ENCODE data around the gene XAF1.
"Not testable (repeated sequence)": the region's sequence is repeated elsewhere in the genome, so short reads cannot be mapped to it uniquely, and the experiment has no call there.

XAF1 gene, protein sequence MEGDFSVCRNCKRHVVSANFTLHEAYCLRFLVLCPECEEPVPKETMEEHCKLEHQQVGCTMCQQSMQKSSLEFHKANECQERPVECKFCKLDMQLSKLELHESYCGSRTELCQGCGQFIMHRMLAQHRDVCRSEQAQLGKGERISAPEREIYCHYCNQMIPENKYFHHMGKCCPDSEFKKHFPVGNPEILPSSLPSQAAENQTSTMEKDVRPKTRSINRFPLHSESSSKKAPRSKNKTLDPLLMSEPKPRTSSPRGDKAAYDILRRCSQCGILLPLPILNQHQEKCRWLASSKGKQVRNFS

GRCh38 chr17:6755731-6756184 lies at the start of gene XAF1:
XAF1 (plus strand) TSS chr17:6756046; CDS start chr17:6756079, 33 bp downstream.
- in situ Hi-C loops (cut with HindIII; ENCODE audit: low sequenced_read_pairs) = no loop called here

GRCh38 chr17:6706499-6706898 lies 49.3 kb upstream of the XAF1 start:
- in situ Hi-C loops (cut with HindIII; ENCODE audit: low sequenced_read_pairs) = no loop called here

DNA sequence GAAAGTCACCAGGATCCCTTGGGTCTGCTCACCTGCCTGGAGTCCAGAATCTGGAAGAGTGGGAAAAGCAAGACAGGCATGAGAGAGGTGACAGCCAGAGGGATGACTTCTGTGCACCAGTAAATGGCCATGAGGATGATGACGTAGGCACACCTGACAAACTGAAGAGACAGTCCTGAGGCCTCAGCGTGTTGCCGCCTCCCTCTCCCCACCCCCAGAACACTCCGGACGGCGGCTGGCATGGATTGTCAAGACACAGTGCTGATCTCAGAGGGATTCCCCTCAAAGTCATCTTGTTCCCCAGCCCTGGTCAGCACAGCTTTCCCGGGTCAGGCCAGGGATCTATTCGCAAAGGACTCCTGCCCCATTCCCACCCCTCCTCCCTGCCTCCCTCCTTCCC lies 48.9 kb upstream of the XAF1 start:
- in situ Hi-C loops (cut with HindIII; ENCODE audit: low sequenced_read_pairs) = no loop called here

DNA sequence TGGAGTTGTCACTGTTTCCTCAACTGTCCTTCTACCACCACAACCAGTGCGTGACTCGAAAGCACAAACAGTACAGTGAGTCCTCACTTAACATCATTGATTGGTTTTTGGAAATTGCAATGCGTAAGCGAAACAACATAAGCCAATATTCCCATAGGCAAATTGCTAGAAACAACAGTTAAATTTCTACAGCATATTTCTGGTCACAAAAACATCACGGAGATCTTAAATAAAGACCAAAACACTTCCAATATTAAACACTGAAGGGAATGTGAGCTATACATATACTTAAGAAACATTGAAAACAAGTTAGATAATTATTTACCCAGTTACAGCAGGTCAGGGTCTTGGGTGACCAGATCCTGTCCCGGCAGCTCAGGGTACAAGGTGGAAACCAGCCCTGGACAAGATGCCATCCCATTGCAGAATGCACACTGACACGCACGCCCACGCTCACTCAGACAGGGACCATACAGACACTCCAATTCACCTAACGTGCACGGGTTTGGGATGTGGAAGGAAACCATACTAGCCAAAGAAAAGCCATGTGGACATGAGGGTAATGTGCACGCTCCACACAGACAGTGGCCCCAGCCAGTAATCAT lies 47.4 kb upstream of the XAF1 start:
- in situ Hi-C loops (cut with HindIII; ENCODE audit: low sequenced_read_pairs) = no loop called here

DNA sequence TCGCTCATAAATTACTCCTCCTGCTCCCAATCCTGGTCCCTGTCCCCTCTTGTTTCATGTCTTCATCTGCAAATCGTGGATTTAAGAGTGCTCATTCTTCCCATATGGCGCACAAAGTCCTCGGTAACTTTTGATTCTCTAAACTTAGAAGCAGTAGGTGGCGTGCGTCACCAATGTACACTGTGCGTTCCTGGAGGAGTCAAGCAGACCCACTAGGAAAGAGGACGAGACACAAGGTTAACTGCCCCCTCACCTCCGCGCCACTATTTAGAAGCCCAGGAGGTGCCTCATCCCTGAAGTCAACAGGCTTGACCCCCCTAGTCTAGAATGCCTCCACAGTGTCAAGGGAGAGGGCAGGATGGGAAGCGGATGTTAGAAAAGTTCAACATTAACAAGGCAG lies 45.5 kb upstream of the XAF1 start:
- in situ Hi-C loops (cut with HindIII; ENCODE audit: low sequenced_read_pairs) = loop anchor here (10.0 kb wide), 1 partner anchor 46 kb away; no protein-coding TSS in a partner anchor

DNA sequence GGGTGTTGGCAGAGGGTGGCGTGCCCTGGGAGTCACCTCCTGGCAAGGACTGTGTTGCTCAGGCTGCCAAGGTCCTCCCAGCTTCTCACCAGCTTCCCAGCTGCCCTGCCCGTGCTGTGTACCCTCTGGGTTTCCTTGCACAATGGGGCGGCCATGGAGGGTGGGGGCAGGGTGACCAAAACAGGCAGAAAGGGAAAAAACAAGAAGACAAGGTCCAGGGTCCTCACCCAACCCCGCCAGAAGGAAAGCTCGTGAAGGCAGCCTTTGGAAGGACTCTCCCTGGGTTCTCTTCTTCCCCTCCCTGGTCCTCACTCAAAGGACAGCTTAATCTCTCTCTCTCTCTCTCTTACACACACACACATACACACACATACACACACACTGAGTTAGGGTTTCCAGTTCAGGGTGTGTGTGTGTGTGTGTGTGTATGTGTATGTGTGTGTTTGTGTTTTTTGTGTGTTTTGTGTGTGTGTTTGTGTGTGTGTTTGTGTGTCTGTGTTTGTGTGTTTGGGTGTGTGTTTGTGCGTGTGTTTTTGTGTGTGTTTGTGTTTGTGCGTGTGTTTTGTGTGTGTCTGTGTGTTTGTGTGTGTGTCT lies 44.7 kb upstream of the XAF1 start:
- in situ Hi-C loops (cut with HindIII; ENCODE audit: low sequenced_read_pairs) = loop anchor here (10.0 kb wide), 1 partner anchor 46 kb away; no protein-coding TSS in a partner anchor

DNA sequence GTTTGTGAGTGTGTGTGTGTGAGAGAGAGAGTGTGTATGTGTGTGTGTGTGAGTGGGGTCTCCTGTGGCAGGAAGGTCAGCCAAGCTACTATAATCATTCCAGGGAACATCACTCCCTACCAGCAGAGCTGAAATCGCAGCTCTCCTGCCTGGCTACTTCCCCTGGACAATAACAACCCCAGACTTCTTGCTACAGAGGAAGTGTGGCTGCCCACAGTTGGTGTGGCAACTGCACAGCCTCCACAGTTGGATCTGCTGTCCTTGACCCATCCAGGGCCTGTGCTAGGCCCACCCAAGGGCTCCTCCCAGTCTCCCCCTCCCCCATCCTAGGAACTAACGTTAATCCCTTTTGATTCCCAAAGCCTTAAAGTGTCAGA lies 44.2 kb upstream of the XAF1 start:
- in situ Hi-C loops (cut with HindIII; ENCODE audit: low sequenced_read_pairs) = loop anchor here (10.0 kb wide), 1 partner anchor 47 kb away; no protein-coding TSS in a partner anchor

DNA sequence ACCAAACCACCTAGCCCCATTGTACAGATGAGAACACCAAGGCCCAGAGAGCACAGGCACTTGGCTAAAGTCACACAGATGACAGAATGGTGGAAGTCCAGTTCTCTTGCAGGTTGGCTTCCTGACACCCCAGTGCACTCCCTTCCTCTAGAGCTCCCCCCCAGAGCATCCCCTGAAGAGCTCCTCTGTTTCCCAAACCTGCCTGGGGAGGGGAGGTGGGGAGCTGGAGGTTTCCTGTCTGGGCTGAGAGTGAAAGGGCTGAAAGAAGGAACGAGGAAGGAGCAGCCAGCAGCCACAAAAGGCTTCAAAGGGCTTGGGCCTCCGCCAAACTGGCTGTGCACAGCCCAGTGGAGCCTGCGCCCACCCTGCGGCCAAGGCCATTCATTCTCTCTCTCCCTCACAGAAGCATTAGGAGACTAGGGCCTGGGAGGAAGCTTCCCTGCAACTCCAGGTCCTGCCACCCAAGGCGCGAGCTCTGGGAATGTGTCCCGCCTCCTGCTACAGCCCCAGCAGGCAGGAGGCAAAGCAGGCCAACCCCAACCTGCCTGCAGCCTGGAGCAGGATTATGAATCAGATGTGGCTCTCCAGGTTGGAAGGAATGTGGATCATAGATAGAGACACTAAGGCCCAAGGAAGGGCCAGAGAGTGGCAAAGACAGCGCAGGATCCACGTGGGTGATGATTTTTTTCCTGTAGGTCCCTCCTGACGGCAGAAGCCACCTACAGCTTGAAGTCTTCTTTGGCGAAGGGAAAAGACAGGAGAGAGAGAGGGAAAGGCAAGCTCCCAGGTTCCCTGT lies 43.6 kb upstream of the XAF1 start:
- in situ Hi-C loops (cut with HindIII; ENCODE audit: low sequenced_read_pairs) = loop anchor here (10.0 kb wide), 1 partner anchor 47 kb away; no protein-coding TSS in a partner anchor

- in situ Hi-C loops (cut with HindIII; ENCODE audit: low sequenced_read_pairs) = loop anchor here (10.0 kb wide), 1 partner anchor 48 kb away; no protein-coding TSS in a partner anchor
These were observed 43.1 kb upstream of the XAF1 start for GRCh38 chr17:6712854-6713129.

- in situ Hi-C loops (cut with HindIII; ENCODE audit: low sequenced_read_pairs) = loop anchor here (10.0 kb wide), 1 partner anchor 49 kb away; no protein-coding TSS in a partner anchor
These were observed 42.5 kb upstream of the XAF1 start, which contains the start of gene SLC13A5 for GRCh38 chr17:6713130-6713917. SLC13A5 (minus strand) TSS chr17:6713369; CDS start chr17:6713333, 36 bp downstream.

DNA sequence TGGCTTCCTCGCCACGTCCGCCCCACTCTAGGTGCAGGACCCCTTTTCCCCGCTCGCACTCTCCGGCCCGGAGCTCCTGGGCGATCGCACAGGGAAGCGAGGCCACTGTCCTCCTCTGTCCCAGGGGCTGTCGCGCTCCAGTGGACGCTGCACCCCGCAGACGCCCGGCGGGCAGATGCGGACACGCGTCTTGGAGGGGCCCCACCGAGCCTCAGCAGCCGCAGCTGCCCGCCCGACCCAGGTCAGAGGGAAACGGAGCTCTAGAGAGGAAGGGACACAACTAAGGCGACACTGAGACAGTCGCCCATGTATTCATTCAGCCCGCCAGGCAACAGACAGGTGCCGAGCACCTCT lies 42.0 kb upstream of the XAF1 start:
- in situ Hi-C loops (cut with HindIII; ENCODE audit: low sequenced_read_pairs) = loop anchor here (10.0 kb wide), 1 partner anchor 49 kb away; no protein-coding TSS in a partner anchor

DNA sequence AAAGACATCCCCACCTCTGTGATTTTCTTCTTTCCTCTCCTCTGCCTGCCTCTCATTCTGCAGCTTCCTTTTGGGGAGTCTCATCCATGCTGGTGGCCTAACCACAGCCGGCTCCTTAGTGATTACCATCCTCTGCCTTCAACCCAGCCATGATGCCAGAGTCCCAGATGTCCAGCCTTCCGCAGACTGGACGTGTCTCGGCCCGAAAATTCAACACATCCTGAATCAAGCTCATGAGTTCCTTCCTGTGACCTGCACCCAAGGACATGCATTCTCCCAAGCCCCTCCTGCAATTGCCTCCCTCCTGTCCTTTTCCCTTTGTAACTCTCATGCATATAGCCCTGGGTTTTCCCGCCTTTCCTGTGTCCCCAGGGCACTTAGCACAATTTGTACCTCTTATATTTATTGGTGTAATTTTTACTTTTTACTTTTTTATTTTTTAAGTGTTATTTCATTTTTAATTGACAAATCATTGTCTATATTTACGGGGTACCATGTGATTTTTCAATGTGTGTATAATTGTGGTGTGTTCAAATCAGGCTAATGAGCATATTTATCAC lies 41.5 kb upstream of the XAF1 start:
- in situ Hi-C loops (cut with HindIII; ENCODE audit: low sequenced_read_pairs) = loop anchor here (10.0 kb wide), 1 partner anchor 50 kb away; no protein-coding TSS in a partner anchor

DNA sequence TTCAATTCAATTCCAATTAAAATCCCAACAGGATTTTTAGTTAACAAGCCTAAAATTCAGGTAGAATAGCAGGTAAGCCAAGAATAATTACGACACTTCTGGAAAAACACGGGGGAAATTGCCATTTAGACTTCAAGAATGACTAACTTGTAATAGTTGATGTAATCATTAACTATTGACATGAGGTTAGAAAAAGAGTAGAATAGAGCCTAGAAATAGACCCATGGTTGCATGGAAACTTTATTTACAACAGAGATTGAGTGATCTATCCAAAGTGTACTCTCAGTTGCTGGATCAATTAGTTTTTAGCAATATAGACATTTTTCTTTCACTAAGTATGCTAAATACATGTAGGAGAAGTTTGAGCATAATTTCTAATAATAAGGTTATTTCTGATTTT lies 39.1 kb upstream of the XAF1 start:
- in situ Hi-C loops (cut with HindIII; ENCODE audit: low sequenced_read_pairs) = loop anchor here (10.0 kb wide), 1 partner anchor 52 kb away; no protein-coding TSS in a partner anchor

DNA sequence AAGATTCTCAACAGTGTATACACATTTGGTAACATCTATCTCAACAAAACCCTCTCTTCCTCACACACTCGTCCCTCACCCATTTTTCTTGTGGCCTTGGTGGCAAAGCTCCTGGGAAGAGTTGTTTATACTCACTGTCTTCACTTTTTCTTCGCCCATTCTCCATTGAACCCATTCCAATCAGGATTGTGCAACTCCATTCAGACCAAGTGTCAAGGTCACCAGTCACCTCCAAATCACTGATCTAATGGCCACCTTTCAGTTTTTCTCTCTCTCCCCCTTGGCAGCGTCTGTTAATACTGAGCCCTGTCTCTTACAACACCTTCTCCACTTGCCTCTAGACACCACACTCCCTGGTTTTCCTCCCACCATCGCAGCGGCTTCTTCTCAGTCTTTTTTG lies 34.1 kb upstream of the XAF1 start:
- in situ Hi-C loops (cut with HindIII; ENCODE audit: low sequenced_read_pairs) = no loop called here

DNA sequence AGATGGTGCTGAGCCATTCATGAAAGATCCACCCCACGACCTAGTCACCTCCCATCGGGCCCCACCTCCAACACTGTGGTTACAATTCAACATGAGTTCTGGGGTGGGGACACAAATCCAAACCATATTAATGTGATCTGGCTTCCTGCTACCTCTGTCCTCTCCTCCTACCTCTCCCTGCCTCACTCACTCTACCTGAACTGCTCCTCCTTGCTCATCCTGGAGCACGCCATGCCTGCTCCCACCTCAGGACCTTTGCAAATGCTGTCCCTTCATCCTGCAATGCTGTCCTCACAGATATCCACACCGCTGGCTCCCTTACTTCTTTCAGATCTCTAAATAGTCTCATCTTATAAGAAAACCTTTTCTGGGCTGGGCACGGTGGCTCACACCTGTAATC lies 31.8 kb upstream of the XAF1 start:
- in situ Hi-C loops (cut with HindIII; ENCODE audit: low sequenced_read_pairs) = no loop called here

DNA sequence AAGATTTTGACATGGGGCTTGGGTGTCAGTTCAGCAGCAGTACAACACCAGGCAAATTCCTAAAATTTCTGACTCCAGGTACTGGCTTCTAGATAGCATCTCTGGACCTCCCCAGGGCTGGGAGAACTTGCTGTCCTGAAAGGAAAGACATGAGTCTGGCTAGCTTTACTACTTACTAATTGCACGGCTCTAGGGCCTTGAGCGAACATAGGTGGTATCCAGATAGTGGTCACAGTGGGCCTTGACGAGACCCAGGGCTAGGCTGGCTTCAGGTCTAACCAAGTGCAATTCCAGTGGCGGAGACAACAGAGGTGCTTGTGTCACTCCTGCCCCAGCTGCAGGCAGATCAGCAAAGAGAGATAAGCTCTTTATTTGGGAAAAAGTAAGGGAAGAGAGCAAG lies 26.3 kb upstream of the XAF1 start:
- in situ Hi-C loops (cut with HindIII; ENCODE audit: low sequenced_read_pairs) = no loop called here

GRCh38 chr17:6746665-6747064 lies 9.2 kb upstream of the XAF1 start:
- in situ Hi-C loops (cut with HindIII; ENCODE audit: low sequenced_read_pairs) = not testable (repeated sequence)

- in situ Hi-C loops (cut with HindIII; ENCODE audit: low sequenced_read_pairs) = no loop called here
These were observed 7.2 kb upstream of the XAF1 start for GRCh38 chr17:6748617-6749016.

GRCh38 chr17:6749519-6749918 lies 6.3 kb upstream of the XAF1 start:
- in situ Hi-C loops (cut with HindIII; ENCODE audit: low sequenced_read_pairs) = no loop called here
